Measurements from ENCODE around the gene CNTNAP5.

CNTNAP5 gene

GRCh38 chr2:124920448-124920847, 895.4 kb downstream of the CNTNAP5 start:
- no peaks in the 10 kb centered on the region for H3K36me3 ChIP-seq (ENCODE audit: insufficient read depth, low read length)
- no peaks in the 10 kb centered on the region for H3K9me3 ChIP-seq (ENCODE audit: control insufficient read depth, insufficient read depth, low read length)
- H3K9ac ChIP-seq (ENCODE audit: low read depth, low read length) = no peak overlapping the region
- no peaks in the 10 kb centered on the region for H3K4me1 ChIP-seq (ENCODE audit: insufficient read depth, low read length)

GRCh38 chr2:124921191-124921590, 896.1 kb downstream of the CNTNAP5 start:
- Histone ChIP-seq H3K36me3 (ENCODE audit: insufficient read depth, low read length) (no peaks in the 10 kb centered on the region), H3K9ac (ENCODE audit: low read depth, low read length) (no peak overlapping the region), H3K4me1 (ENCODE audit: insufficient read depth, low read length) (no peaks in the 10 kb centered on the region), H3K9me3 (ENCODE audit: control insufficient read depth, insufficient read depth, low read length) (no peaks in the 10 kb centered on the region)

DNA sequence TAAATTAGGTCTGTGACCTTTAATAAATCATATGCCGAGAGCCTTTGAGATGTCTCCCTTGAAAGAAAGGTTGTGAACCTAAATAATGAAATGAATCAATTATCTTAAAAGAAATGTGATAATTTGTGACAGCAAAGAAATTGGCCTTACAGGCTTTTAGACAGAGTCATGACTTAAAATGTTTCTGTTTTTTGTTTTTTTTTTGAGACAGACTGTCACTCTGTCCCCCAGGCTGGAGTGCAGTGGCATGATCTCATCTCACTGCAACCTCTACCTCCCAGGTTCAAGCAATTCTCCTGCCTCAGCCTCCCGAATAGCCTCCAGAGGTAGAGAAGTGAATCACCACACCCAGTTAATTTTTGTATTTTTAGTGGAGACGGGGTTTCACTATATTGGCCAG, 898.0 kb downstream of the CNTNAP5 start:
- Histone ChIP-seq H3K36me3 (ENCODE audit: insufficient read depth, low read length) (no peaks in the 10 kb centered on the region), H3K9me3 (ENCODE audit: control insufficient read depth, insufficient read depth, low read length) (no peaks in the 10 kb centered on the region; the same call in 1 of the 2 replicates), H3K9ac (ENCODE audit: low read depth, low read length) (no peak overlapping the region), H3K4me1 (ENCODE audit: insufficient read depth, low read length) (no peaks in the 10 kb centered on the region)

GRCh38 chr2:124933883-124934282, 908.8 kb downstream of the CNTNAP5 start:
- Histone ChIP-seq H3K9me3 (ENCODE audit: control insufficient read depth, insufficient read depth, low read length) (no peaks in the 10 kb centered on the region), H3K4me1 (ENCODE audit: insufficient read depth, low read length) (no peaks in the 10 kb centered on the region), H3K9ac (ENCODE audit: low read depth, low read length) (no peak overlapping the region), H3K36me3 (ENCODE audit: insufficient read depth, low read length) (no peaks in the 10 kb centered on the region)

DNA sequence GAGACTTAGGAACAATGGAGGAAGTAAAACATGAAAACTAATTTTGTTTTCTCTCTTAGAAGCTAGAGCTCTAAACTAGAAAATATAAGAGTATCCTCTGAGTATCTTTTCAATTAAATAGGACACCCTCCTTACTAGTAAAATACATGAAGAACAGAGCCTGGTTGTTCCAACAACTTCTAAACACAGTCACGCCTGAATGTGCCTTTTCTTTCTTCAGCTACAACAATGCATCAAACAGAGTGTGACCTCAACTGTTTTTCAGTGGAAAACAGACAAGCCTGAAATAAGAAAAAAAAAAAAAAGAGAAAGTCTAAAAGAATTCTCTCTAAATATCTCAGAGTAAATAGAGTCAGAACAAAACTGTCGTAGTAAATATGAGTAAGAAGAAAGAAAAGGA, 928.8 kb downstream of the CNTNAP5 start:
- Histone ChIP-seq H3K36me3 (ENCODE audit: insufficient read depth, low read length) (no peaks in the 10 kb centered on the region), H3K9me3 (ENCODE audit: control insufficient read depth, insufficient read depth, low read length) (no peaks in the 10 kb centered on the region), H3K4me1 (ENCODE audit: insufficient read depth, low read length) (no peaks in the 10 kb centered on the region), H3K9ac (ENCODE audit: low read depth, low read length) (no peak overlapping the region)

- Histone ChIP-seq H3K36me3 (ENCODE audit: insufficient read depth, low read length) (no peaks in the 10 kb centered on the region), H3K9ac (ENCODE audit: low read depth, low read length) (no peak overlapping the region), H3K4me1 (ENCODE audit: insufficient read depth, low read length) (no peaks in the 10 kb centered on the region), H3K9me3 (ENCODE audit: control insufficient read depth, insufficient read depth, low read length) (no peaks in the 10 kb centered on the region)
Observed at GRCh38 chr2:124959581-124959980, 934.5 kb downstream of the CNTNAP5 start.

DNA sequence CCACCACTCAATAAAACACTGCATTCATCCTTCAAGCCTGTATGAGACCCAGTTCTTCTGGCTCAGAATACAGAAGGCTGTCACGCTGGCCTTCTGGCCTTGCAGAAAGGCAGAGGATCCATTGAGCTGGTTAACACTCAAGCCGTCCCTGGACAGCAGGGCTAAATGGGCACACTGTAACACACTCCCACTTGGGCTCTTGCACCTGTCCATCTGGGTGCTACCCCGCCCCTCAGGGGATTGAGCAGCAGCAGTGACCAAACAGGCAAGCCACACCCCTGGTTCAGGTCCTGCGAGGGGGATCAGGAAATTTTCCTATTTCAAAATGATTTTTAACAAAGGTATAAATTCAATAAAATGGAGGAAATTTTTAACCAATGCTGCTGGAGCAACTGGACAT, 936.0 kb downstream of the CNTNAP5 start:
- Histone ChIP-seq H3K4me1 (ENCODE audit: insufficient read depth, low read length) (no peaks in the 10 kb centered on the region), H3K36me3 (ENCODE audit: insufficient read depth, low read length) (no peaks in the 10 kb centered on the region), H3K9ac (ENCODE audit: low read depth, low read length) (no peak overlapping the region)

More for the DNA sequence above, 936.0 kb downstream of the CNTNAP5 start:
- no peaks in the 10 kb centered on the region for H3K9me3 ChIP-seq (ENCODE audit: control insufficient read depth, insufficient read depth, low read length)
